Activated T-helper 9 cell treated with anti-CD3 and anti-CD28 coated beads, Interleukin-2, amount 50 U/mL, for 16 hours (primary cell): ENCODE results near the gene RAB3IL1.

ENCODE experiments used
- DNase-seq: peaks from one replicate; pipeline ENCODE4 v3.0.0-alpha.2; 2020; ENCODE audit warnings: low read depth

The RAB3IL1 gene

DNA sequence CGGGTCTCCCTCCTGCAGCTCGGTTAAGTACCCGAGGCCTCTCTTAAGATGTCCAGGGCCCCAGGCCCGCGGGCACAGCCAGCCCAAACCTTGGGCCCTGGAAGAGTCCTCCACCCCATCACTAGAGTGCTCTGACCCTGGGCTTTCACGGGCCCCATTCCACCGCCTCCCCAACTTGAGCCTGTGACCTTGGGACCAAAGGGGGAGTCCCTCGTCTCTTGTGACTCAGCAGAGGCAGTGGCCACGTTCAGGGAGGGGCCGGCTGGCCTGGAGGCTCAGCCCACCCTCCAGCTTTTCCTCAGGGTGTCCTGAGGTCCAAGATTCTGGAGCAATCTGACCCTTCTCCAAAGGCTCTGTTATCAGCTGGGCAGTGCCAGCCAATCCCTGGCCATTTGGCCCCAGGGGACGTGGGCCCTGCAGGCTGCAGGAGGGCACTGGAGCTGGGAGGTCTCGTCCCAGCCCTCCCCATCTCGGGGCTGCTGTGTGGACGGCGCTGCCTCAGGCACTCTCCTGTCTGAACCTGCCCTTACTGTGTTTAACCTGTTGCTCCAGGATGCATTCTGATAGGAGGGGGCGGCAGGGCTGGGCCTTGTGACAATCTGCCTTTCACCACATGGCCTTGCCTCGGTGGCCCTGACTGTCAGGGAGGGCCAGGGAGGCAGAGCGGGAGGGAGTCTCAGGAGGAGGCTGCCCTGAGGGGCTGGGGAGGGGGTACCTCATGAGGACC is 51.0 kb downstream of the RAB3IL1 start:
- DNase-seq: no peak

DNA sequence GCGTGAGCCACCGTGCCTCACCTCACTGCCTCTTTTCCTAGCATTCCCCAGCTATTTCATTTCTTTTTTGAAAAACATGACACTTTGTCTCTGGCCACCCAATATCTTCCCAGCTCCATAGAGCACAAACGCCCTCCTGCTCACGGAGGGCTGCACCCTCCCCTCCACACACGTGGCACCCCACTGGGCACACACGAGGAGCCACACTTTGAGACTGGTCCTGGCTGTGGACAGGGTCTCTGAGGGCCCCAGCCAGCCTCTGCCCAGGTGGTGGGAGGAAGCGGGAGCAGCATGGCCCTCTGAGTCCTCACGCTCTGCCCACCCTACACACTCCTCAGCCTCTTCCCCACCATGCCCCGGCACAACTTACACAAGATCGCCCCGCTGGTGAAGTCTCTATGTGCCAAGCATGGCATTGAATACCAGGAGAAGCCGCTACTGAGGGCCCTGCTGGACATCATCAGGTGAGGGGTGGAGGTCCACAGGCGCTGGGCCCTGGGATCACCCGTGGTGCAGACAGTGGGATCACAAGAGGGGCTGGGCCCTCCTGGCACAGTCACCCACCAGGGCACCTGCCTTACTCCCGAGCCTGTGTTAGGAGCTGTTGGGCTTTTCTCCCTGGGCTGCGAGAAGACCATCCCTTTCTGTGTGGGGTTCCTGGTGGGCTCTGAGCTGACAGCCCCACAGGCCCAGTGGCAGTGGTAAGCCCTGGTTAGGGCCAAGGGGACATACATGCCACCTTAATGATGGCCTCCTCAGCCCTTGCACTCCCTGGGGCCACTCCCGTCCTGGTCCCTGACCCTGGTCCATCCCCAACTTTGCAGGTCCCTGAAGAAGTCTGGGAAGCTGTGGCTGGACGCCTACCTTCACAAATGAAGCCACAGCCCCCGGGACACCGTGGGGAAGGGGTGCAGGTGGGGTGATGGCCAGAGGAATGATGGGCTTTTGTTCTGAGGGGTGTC is 52.3 kb downstream of the RAB3IL1 start:
- no peak for DNase-seq

GRCh38 chr11:61863548-61864081 is 53.8 kb downstream of the RAB3IL1 start:
- DNase-seq: no peak

DNA sequence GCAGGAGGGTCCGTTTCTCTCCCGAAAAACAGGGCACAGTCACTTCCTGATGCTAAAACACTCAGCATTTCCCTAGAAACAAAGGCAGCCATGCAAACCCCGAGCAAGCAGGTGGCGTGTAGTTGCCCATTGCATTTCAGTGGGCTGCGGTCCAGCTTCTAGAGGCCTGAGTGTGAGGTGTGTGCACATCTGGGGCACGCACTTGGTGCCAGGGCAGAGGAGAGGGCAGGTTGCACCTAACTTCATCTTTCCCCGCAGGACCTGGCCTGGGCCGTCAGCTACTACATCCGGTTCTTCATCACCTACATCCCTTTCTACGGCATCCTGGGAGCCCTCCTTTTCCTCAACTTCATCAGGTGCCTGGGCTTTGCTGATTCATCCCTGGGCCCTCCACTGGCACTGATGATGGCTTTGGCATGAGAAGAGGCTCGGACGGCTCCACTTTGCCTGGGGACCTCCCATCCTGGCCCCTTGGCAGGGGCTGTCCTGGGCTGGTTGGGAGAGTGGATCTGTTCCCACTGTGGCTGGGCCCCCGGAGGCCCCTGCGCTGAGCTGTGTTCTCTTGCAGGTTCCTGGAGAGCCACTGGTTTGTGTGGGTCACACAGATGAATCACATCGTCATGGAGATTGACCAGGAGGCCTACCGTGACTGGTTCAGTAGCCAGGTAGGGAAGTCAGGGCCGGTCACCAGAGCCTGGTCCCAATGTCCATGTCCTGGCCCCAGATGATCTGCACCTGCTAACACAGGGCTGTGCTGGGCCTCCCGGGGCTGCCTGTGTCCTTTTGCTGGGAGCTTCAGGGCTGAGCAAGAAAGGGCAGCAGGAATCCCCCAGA is 54.4 kb downstream of the RAB3IL1 start:
- DNase-seq: no peak

GRCh38 chr11:61861634-61862033 is 55.7 kb downstream of the RAB3IL1 start:
- DNase-seq: no peak

GRCh38 chr11:61860054-61860903 is 57.1 kb downstream of the RAB3IL1 start:
- DNase-seq: no peak

DNA sequence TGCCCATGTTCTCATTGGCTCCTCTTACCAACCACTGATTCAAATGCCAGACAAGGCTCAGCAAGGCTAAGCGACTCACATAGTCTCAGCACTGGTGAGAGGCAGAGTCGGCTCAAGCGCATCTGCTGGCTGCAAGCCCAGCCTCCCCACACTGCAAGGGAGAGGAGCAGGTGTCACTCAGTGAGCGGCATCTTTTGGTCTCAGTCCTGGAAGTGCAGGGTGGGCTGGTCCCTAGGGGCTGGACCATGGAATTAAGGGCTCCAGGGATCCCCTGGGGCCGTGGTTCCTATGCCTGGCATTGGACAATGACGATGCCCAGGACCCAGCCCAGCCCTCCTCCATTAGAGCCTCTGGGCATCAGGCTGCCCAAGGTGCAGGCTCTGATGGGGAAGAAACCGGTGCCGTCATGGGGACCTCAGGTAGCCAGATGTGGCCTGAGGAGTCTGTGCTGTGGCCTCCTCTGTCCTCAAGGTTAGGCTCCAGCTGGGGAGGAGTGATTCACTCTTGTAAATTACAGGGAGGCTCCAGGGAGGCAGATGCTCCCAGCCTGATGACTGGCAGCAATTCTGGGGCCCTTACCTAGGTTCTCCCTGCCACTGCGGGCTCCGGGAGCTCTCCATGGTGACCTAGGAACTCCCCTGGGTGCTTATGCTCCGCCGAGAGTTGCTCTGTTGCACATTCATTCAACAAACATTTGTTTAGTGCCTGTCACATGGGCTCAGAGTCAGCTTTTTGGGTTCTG is 61.3 kb downstream of the RAB3IL1 start:
- DNase-seq: no peak

DNA sequence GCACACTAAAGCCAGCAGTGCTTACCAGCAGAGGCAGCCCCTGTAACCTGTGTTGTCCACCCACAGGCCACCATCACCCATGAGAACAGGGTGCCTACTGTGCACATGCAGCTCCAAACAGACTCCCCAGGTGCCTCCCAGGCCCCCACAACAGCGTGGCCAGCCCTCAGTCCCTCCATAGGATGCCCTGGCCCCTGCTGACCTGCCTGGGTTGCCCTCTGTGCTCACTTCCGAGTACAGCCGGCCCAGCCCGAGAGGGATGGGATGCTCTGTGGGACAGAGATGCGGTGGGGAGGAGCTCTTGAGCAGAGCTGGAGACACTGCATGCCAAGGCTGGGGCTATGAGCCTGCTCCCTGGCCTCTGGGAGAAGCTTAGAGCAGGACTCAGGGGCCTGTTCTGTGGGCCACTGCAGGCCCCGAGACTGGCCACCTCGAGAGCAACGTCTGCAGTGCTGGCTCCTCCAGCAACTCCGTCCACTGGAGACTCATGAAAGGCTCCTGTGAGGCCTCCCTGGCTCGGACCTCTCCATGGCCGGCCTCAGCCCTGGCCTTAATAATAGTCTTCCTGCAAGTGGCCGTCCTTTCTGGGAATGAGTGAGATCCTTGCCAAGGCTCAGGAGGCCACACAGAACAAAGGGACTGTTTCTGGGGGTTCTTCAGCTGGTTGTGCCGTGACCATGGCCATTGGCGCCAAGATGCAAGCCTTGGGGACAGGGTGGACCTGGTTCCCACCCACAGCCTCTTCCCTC is 62.2 kb downstream of the RAB3IL1 start:
- no peak for DNase-seq

DNA sequence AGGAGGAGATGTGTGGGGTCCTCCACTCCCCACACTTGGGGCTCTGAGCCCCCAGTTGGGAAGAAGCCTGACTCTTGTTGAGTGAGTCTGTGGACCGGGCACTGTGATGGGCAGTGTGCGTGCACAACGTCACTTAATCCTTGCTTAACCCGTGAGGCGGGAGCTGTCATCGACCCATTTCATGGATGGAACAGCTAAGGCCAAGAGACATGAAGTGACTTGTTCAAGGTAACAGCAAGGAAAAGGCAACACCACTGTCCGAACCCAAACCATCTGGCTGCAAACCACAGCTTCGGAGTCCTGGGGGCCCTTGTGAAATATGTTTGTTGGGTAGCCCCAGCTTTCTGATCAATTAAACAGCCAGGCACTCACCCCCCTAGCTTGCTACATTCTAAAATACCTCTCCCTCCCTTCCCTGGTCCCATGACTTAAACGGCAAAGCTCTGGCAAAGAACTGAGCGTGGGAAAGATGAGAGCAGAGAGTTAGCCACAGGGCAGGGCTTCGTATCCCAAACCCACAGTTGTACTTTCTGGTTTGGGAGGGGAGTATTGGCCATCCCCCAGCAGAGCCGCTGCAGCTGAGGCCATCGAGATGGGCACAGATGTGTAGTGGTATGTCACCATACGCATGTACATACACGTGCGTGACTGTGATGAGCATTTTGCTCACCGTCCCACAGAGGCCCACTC is 63.0 kb downstream of the RAB3IL1 start:
- DNase-seq: no peak

DNA sequence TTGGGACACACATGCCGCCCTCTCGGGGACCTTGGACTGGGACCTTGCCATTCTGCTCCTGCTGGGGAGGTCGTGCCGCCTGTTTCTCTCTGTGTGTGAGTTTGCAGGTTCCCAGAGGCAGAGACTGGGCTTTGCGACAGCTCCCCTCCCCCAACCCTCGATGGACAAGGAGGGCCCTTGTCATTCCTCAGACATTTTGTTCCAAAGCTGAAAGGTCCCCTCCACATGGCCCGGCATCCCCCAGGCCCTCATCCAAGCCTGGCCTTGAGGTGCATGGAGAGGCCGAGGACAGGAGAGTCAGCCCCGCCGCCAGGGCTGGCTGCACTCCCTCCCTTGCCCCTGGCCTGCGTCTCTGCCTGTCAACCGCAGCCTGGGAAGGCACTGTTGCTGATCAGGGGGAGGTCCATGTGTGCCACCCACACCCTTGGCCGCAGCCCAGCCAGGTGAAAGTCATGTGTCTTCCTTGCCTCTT is 63.6 kb downstream of the RAB3IL1 start:
- no peak for DNase-seq

GRCh38 chr11:61851900-61852295 is 65.5 kb downstream of the RAB3IL1 start:
- DNase-seq: no peak

DNA sequence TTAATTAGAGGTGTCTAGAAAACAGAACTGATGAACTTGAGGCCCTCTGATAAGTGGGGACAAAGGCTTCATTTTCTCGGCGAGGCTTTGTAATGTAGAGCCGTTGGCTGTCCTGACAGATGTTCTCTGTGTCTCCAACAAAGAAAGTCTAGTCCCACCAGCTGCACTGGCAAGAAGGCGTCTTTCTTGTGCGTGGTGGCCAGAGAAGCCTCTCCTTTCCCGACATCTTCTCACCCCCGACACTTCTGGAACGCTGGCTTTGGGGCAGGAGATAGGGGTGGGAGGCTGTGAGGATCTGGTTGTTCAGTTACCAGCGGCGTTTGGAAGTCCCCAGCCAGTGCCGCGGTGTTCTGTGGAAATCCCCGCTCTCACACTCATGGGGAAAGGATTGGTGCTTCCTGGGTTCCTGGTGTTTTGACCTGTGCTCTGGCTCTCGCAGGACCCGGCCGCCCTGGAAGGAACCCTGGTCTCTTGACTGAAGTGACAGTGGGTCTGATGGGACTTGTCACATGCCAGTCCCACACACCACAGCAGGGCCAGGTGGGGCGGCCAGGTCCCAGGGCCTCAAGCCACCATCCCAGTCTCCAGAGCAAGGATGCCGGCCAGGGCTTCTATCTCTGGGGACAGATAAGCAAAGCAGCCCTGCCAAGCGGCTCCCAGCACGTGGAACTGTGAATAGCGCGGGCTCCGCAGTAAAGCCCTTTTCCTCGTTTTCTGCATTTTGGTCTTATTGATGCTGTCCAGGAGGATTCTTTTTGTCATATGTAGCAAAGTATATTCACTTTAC is 66.1 kb downstream of the RAB3IL1 start:
- no peak for DNase-seq

DNA sequence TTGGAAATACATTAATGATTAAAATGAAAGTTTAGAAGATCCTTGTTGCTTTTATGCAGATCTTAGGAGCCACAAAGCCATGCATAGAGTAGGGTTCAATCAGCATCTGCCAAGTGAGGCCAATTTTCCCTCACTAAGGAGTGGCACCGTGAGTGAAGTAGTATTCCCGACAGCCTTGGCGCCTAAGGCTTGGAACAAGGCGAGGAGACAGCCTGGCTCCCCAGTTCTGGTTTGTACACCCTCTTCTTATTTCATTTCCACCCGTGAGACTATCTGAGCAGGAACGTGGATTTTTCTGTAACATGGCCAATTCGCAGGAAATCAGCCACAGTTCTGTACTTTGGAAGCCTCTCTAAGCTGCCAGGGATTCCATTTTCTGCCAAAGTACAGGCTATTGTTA is 66.7 kb downstream of the RAB3IL1 start:
- no peak for DNase-seq

DNA sequence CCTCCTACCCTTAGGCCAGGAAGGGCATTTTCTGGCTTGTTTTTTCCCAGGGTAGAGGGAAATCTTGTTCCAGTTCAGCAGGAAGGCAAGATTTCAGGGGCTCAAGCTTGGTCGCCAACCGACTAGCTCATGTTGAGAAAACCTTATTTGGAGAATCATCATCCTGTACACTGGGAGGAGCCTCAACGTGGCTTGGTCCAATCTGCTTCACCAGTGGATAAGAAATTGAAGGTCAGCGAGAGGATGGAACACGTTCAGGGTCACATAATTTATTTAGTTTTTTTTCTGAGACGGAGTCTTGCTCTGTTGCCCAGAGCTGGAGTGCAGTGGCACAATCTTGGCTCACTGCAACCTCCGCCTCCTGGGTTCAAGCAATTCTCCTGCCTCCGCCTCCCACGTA is 68.7 kb downstream of the RAB3IL1 start:
- no peak for DNase-seq

GRCh38 chr11:61847914-61848581 is 69.3 kb downstream of the RAB3IL1 start:
- DNase-seq: no peak
